HCT116 (cell line): Measurements from ENCODE around the gene TMEM150C. TPM values are rescaled to one million over a fixed set of nuclear protein-coding genes. Genes with fewer than 3 reads are reported as not detected.

ENCODE experiments used
- ATAC-seq: fragments of 200-7000 bp; cut with Tn5 transposase; 2 replicates; pipeline ENCODE4 v1.9.1; 2020; ENCODE audit warnings: mild to moderate bottlenecking, moderate library complexity
- BruUV-seq: library from RNA; stranded (reverse); fragments of 400-500 nt; replicated peaks from 2 replicates; lab custom pipeline; 2021; lab: Mats Ljungman, UMichigan
- CTCF ChIA-PET: fragments of 300-600 bp; sonication (Branson Sonifier 250); formaldehyde crosslinking; loops from one replicate; lab custom pipeline; 2021; ENCODE audit warnings: antibody characterized with exemption; lab: Charles Lee
- POLR2A ChIA-PET: fragments of 300-600, 350-600 bp; sonication (Branson Sonifier 250); formaldehyde crosslinking; loops from one replicate; lab custom pipeline; 2021; ENCODE audit warnings: antibody characterized with exemption; lab: Charles Lee
- RAD21 ChIA-PET, 2 experiments: fragments of 300-600 bp; sonication (Branson Sonifier 250); formaldehyde crosslinking; loops; one replicate each; lab custom pipeline; 2023; ENCODE audit warnings: low total read pairs in 2 of 2; ENCODE audit not compliant: uncharacterized antibody in 2 of 2, unreplicated experiment in 2 of 2, low non-redundant PET in 1 of 2; lab: Charles Lee
- DNase-seq: peaks from one replicate; pipeline ENCODE4 v3.0.0-alpha.2; 2010; ENCODE audit warnings: low read depth, low spot score
- H2AFZ ChIP-seq: fragments of 200-600 bp; shearing (Covaris generic), sonication (generic); 2 replicates; pipeline ENCODE4 v1.6.1; 2017; ENCODE audit warnings: low read depth, mixed run types, mixed read lengths, antibody characterized with exemption, low read length; ENCODE audit not compliant: poor library complexity, severe bottlenecking
- H3K27ac ChIP-seq: 2 replicates; pipeline ENCODE4 v1.5.1; 2012; ENCODE audit warnings: low read depth, low read length
- H3K27me3 ChIP-seq: fragments of 200-600 bp; sonication (generic); 2 replicates; pipeline ENCODE4 v1.6.1; 2016; ENCODE audit warnings: mixed run types, low read length, mixed read lengths; ENCODE audit not compliant: insufficient read depth
- H3K36me3 ChIP-seq, 2 experiments: fragments of 200-500 bp in 1 of 2; fragments of 200-600 bp in 1 of 2; sonication (Bioruptor generic) in 1 of 2; sonication (generic) in 1 of 2; 2 replicates each; pipeline versions ENCODE4 v1.5.1 to v1.6.1; 2014 to 2016; ENCODE audit warnings: low read length in 2 of 2, inconsistent platforms in 1 of 2, mixed read lengths in 1 of 2, mixed run types in 1 of 2; ENCODE audit not compliant: insufficient read depth in 2 of 2, control insufficient read depth in 1 of 2
- H3K4me1 ChIP-seq, 2 experiments: fragments of 200-600 bp in 1 of 2; sonication (generic) in 1 of 2; 2 replicates each; pipeline versions ENCODE4 v1.5.1 to v1.6.1; 2012 to 2017; ENCODE audit warnings: low read length in 2 of 2, inconsistent platforms in 1 of 2, mild to moderate bottlenecking in 1 of 2, mixed read lengths in 1 of 2, mixed run types in 1 of 2, moderate library complexity in 1 of 2; ENCODE audit not compliant: insufficient read depth in 2 of 2, control insufficient read depth in 1 of 2
- H3K4me2 ChIP-seq: fragments of 200-600 bp; sonication (generic); 2 replicates; pipeline ENCODE4 v1.6.1; 2017; ENCODE audit warnings: mixed run types, low read length, mixed read lengths
- H3K4me3 ChIP-seq, 2 experiments: fragments of 200-600 bp in 1 of 2; sonication (generic) in 1 of 2; replicated peaks in 1 of 2; 2 replicates each; pipeline ENCODE4 v1.5.1; 2011 to 2016; ENCODE audit warnings: low read length in 2 of 2, control low read depth in 1 of 2, low read depth in 1 of 2, mild to moderate bottlenecking in 1 of 2, mixed read lengths in 1 of 2, mixed run types in 1 of 2
- H3K79me2 ChIP-seq: fragments of 200-600 bp; sonication (generic); 2 replicates; pipeline ENCODE4 v1.6.1; 2017; ENCODE audit warnings: mild to moderate bottlenecking, mixed run types, low read length, moderate library complexity, mixed read lengths; ENCODE audit not compliant: insufficient read depth
- H3K9ac ChIP-seq: fragments of 200-600 bp; sonication (generic); 2 replicates; pipeline ENCODE4 v1.6.1; 2016; ENCODE audit warnings: low read length, mixed read lengths
- H3K9me2 ChIP-seq: fragments of 200-600 bp; sonication (generic), shearing (Covaris generic); 2 replicates; pipeline ENCODE4 v1.6.1; 2017; ENCODE audit warnings: mixed run types, mild to moderate bottlenecking, moderate library complexity; ENCODE audit not compliant: insufficient read depth
- H3K9me3 ChIP-seq, 2 experiments: fragments of 200-500 bp in 1 of 2; fragments of 200-600 bp in 1 of 2; sonication (Bioruptor generic) in 1 of 2; sonication (generic) in 1 of 2; 2 replicates each; pipeline ENCODE4 v1.6.1; 2014 to 2017; ENCODE audit warnings: low read length in 2 of 2, mixed read lengths in 2 of 2, inconsistent platforms in 1 of 2, low read depth in 1 of 2, mild to moderate bottlenecking in 1 of 2, mixed run types in 1 of 2, moderate library complexity in 1 of 2; ENCODE audit not compliant: control insufficient read depth in 1 of 2, insufficient read depth in 1 of 2
- H4K20me1 ChIP-seq: fragments of 200-600 bp; sonication (generic), shearing (Covaris generic); 2 replicates; pipeline ENCODE4 v1.6.1; 2017; ENCODE audit warnings: mixed run types, mild to moderate bottlenecking, moderate library complexity; ENCODE audit not compliant: insufficient read depth
- CBX3 ChIP-seq: IDR thresholded peaks from 2 replicates; pipeline ENCODE4 v1.6.1; 2012; ENCODE audit warnings: low read depth
- CTCF ChIP-seq, 3 experiments: fragments of 200-600 bp in 1 of 3; sonication (generic) in 1 of 3; IDR thresholded peaks in 2 of 3; conservative IDR thresholded peaks in 1 of 3; 2 replicates each; pipeline ENCODE4 v1.5.1; 2012 to 2017; ENCODE audit warnings: low read depth in 2 of 3, low read length in 2 of 3, antibody characterized with exemption in 1 of 3, borderline replicate concordance in 1 of 3, control low read depth in 1 of 3, mild to moderate bottlenecking in 1 of 3, mixed read lengths in 1 of 3, mixed run types in 1 of 3, moderate library complexity in 1 of 3; ENCODE audit not compliant: insufficient read depth in 1 of 3
- ELF1 ChIP-seq: IDR thresholded peaks from 2 replicates; pipeline ENCODE4 v1.6.1; 2012; ENCODE audit warnings: low read depth, borderline replicate concordance
- EZH2 ChIP-seq: fragments of 200-600 bp; sonication (generic); IDR thresholded peaks from 2 replicates; pipeline ENCODE4 v1.6.1; 2017; ENCODE audit warnings: antibody characterized with exemption, mixed run types
- EZH2phosphoT487 ChIP-seq: fragments of 200-600 bp; IDR thresholded peaks from 2 replicates; pipeline ENCODE4 v1.6.1; 2018; ENCODE audit warnings: antibody characterized with exemption, borderline replicate concordance
- FOSL1 ChIP-seq: IDR thresholded peaks from 2 replicates; pipeline ENCODE4 v1.6.1; 2012; ENCODE audit warnings: low read depth
- POLR2A ChIP-seq: IDR thresholded peaks from 2 replicates; pipeline ENCODE4 v1.7.0; 2011; ENCODE audit warnings: borderline replicate concordance; ENCODE audit not compliant: insufficient read depth, insufficient read length; ENCODE audit errors: extremely low read depth
- POLR2AphosphoS5 ChIP-seq: IDR thresholded peaks from 2 replicates; pipeline ENCODE4 v1.6.1; 2011; ENCODE audit warnings: mild to moderate bottlenecking, low read depth, low read length, moderate library complexity
- RAD21 ChIP-seq: IDR thresholded peaks from 2 replicates; pipeline ENCODE4 v1.6.1; 2012; ENCODE audit warnings: low read depth, mild to moderate bottlenecking
- SIN3A ChIP-seq: IDR thresholded peaks from 2 replicates; pipeline ENCODE4 v1.6.1; 2012; ENCODE audit warnings: low read depth
- SRF ChIP-seq: IDR thresholded peaks from 2 replicates; pipeline ENCODE4 v1.6.1; 2012; ENCODE audit warnings: low read depth
- TCF7L2 ChIP-seq: IDR thresholded peaks from 2 replicates; pipeline ENCODE4 v1.7.0; 2011; ENCODE audit warnings: borderline replicate concordance, inconsistent platforms; ENCODE audit not compliant: insufficient read depth, insufficient read length; ENCODE audit errors: extremely low read depth
- YY1 ChIP-seq: IDR thresholded peaks from 2 replicates; pipeline ENCODE4 v1.6.1; 2011; ENCODE audit warnings: low read length, low read depth, moderate library complexity, mild to moderate bottlenecking; ENCODE audit not compliant: insufficient replicate concordance; ENCODE audit errors: extremely low read depth
- ZNF274 ChIP-seq: fragments of 200-500 bp; sonication (Bioruptor generic); IDR thresholded peaks from 2 replicates; pipeline ENCODE4 v1.6.1; 2014; ENCODE audit warnings: mild to moderate bottlenecking, low read depth, low read length, inconsistent platforms
- intact Hi-C: fragments of 100-400 bp; cut with micrococcal nuclease; formaldehyde crosslinking; loops from 2 replicates; pipeline ENCODE4 v1.10.0; 2022
- total RNA-seq: library from RNA; stranded (reverse); gene quantifications from one replicate; pipeline ENCODE4 v1.2.1, GENCODE V29; 2021; ENCODE audit not compliant: unreplicated experiment

Gene TMEM150C
- total RNA-seq, 1 experiment from 2014 or later: 1.2 TPM

DNA sequence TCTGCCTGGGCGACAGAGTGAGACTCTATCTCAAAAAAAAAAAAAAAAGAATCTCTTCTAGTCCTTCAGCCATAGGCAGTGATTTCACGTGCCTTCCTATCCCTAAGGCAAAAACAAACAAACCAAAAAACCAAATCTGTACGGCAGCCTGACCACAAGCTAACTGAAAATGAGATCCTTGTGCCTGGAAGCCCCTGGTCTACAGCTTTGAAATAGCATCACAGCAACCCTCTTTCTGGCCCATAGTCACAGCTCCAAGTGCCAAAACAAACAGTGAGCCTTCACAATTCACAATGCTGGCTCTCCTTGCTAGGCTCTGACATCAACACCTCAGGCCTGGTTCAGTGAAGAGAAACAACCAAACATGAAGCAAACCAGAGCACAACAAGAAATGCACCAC is 46.1 kb downstream of the TMEM150C start:
- CTCF ChIA-PET: no interaction called here
- DNase-seq: no peak
- TF ChIP-seq SIN3A (no peak), EZH2 (no peak), YY1 (no peak), SRF (no peak), POLR2AphosphoS5 (no peak), POLR2A (no peak), RAD21 (no peak), EZH2phosphoT487 (no peak), CTCF (IDR thresholded peaks at IDR 0.05 in 2 of 3, conservative IDR thresholded peaks at IDR 0.05 in 1 of 3; ENCODE audit: borderline replicate concordance in 1 of 3, insufficient read depth in 1 of 3, low read depth in 2 of 3, low read length in 2 of 3) (no peak), FOSL1 (no peak), ZNF274 (no peak), CBX3 (no peak), TCF7L2 (no peak), ELF1 (no peak)

More for the DNA sequence above, 46.1 kb downstream of the TMEM150C start:
- no peak overlapping the region for H3K27ac ChIP-seq
- no peaks in the 10 kb centered on the region for H3K79me2 ChIP-seq
- peaks cover 22% of the 10 kb centered on the region; the same call in 1 of the 2 replicates for H3K27me3 ChIP-seq
- H3K36me3 ChIP-seq: no peaks in the 10 kb centered on the region
- H3K9ac ChIP-seq: no peak overlapping the region
- H3K9me2 ChIP-seq: no peaks in the 10 kb centered on the region
- H3K4me3 ChIP-seq: no peak overlapping the region
- intact Hi-C loops: no loop called here
- RAD21 ChIA-PET: no interaction called here
- POLR2A ChIA-PET: no interaction called here
- no peak overlapping the region for H2AFZ ChIP-seq
- no peak for ATAC-seq
- no peak overlapping the region for H3K4me2 ChIP-seq
- BruUV-seq: no TSS peak
- no peaks in the 10 kb centered on the region for H3K4me1 ChIP-seq
- no peaks in the 10 kb centered on the region for H4K20me1 ChIP-seq
- no peaks in the 10 kb centered on the region for H3K9me3 ChIP-seq
